ENCODE data around the gene ZBTB6. TPM values are rescaled to one million over a fixed set of nuclear protein-coding genes. Genes with fewer than 3 reads are reported as not detected.

ZBTB6 gene
- total and polyA plus RNA-seq, 2 of the 13 experiments (the other 11 are each of a cell fraction or from before 2014, with no cell fraction given): 3.7 to 7.1 TPM

- TF ChIP-seq ZBTB3 (CRISPR knock-in tag; IDR thresholded peaks at IDR 0.05; ENCODE audit: borderline replicate concordance, low read depth) (peak; percentile 13; the same call in 1 of the 2 replicates), MTA1 (CRISPR knock-in tag; IDR thresholded peaks at IDR 0.05; ENCODE audit: borderline replicate concordance) (peak; percentile 54; the same call in 1 of the 2 replicates), ZNF589 (CRISPR knock-in tag; conservative IDR thresholded peaks at IDR 0.05) (no peak), ZNF782 (CRISPR knock-in tag; IDR thresholded peaks at IDR 0.05; ENCODE audit: borderline replicate concordance) (0 out of 2 replicates have a peak, but pooled peaks have one; percentile 26), NFE2L2 (IDR thresholded peaks at IDR 0.05; ENCODE audit: low read length) (no peak), CEBPB (IDR thresholded peaks at IDR 0.05; ENCODE audit: borderline replicate concordance, low read depth, low read length) (no peak), ZFP82 (CRISPR knock-in tag; IDR thresholded peaks at IDR 0.05; ENCODE audit: borderline replicate concordance) (0 out of 2 replicates have a peak, but pooled peaks have one; percentile 19), PITX1 (CRISPR knock-in tag; IDR thresholded peaks at IDR 0.05) (no peak), KLF15 (CRISPR knock-in tag; IDR thresholded peaks at IDR 0.05; ENCODE audit: borderline replicate concordance) (no peak; the same call in 1 of the 2 replicates), PPARG (CRISPR knock-in tag; conservative IDR thresholded peaks at IDR 0.05) (no peak; the same call in 1 of the 2 replicates), MED8 (CRISPR knock-in tag; IDR thresholded peaks at IDR 0.05; ENCODE audit: insufficient replicate concordance) (peak; percentile 74), NR1H2 (CRISPR knock-in tag; IDR thresholded peaks at IDR 0.05; ENCODE audit: borderline replicate concordance, low read depth) (no peak), TFAP4 (IDR thresholded peaks at IDR 0.05; ENCODE audit: borderline replicate concordance, low read depth) (no peak; the same call in 1 of the 2 replicates), ZNF234 (CRISPR knock-in tag; conservative IDR thresholded peaks at IDR 0.05) (no peak), ZNF468 (CRISPR knock-in tag; IDR thresholded peaks at IDR 0.05) (no peak), ZNF75D (CRISPR knock-in tag; IDR thresholded peaks at IDR 0.05; ENCODE audit: borderline replicate concordance) (no peak), CREB3 (CRISPR knock-in tag; IDR thresholded peaks at IDR 0.05) (0 out of 2 replicates have a peak, but pooled peaks have one; percentile 13)
- TF ChIP-seq, protein P1, sequence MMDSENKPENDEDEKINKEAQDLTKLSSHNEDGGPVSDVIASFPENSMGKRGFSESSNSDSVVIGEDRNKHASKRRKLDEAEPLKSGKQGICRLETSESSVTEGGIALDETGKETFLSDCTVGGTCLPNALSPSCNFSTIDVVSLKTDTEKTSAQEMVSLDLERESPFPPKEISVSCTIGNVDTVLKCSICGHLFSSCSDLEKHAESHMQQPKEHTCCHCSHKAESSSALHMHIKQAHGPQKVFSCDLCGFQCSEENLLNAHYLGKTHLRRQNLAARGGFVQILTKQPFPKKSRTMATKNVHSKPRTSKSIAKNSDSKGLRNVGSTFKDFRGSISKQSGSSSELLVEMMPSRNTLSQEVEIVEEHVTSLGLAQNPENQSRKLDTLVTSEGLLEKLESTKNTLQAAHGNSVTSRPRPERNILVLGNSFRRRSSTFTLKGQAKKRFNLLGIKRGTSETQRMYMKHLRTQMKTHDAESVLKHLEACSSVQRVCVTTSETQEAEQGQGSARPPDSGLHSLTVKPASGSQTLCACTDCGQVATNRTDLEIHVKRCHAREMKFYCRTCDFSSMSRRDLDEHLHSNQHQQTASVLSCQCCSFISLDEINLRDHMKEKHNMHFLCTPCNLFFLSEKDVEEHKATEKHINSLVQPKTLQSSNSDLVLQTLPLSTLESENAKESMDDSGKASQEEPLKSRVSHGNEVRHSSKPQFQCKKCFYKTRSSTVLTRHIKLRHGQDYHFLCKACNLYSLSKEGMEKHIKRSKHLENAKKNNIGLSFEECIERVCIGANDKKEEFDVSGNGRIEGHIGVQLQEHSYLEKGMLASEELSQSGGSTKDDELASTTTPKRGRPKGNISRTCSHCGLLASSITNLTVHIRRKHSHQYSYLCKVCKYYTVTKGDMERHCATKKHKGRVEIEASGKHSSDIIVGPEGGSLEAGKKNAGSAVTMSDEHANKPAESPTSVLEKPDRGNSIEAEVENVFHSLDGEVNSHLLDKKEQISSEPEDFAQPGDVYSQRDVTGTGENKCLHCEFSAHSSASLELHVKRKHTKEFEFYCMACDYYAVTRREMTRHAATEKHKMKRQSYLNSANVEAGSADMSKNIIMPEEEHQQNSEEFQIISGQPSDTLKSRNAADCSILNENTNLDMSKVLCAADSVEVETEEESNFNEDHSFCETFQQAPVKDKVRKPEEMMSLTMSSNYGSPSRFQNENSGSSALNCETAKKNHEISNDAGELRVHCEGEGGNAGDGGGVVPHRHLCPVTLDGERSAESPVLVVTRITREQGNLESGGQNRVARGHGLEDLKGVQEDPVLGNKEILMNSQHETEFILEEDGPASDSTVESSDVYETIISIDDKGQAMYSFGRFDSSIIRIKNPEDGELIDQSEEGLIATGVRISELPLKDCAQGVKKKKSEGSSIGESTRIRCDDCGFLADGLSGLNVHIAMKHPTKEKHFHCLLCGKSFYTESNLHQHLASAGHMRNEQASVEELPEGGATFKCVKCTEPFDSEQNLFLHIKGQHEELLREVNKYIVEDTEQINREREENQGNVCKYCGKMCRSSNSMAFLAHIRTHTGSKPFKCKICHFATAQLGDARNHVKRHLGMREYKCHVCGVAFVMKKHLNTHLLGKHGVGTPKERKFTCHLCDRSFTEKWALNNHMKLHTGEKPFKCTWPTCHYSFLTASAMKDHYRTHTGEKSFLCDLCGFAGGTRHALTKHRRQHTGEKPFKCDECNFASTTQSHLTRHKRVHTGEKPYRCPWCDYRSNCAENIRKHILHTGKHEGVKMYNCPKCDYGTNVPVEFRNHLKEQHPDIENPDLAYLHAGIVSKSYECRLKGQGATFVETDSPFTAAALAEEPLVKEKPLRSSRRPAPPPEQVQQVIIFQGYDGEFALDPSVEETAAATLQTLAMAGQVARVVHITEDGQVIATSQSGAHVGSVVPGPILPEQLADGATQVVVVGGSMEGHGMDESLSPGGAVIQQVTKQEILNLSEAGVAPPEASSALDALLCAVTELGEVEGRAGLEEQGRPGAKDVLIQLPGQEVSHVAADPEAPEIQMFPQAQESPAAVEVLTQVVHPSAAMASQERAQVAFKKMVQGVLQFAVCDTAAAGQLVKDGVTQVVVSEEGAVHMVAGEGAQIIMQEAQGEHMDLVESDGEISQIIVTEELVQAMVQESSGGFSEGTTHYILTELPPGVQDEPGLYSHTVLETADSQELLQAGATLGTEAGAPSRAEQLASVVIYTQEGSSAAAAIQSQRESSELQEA (CRISPR knock-in tag; IDR thresholded peaks at IDR 0.05; ENCODE audit: not compliant biosample characterization): no peak
Measured at GRCh38 chr9:122931226-122932121, 18.4 kb upstream of the ZBTB6 start, which contains the start of gene ZBTB26 (continued).

All from HepG2 (cell line).